ENCODE measurements around the gene KLF5.

- TF ChIP-seq CTCF (conservative IDR thresholded peaks at IDR 0.05; ENCODE audit: low read depth, low read length), result no peak
- TF ChIP-seq EZH2 (IDR thresholded peaks at IDR 0.05; ENCODE audit: borderline replicate concordance, low read depth, low read length, poor library complexity, severe bottlenecking), result no peak
Observed at GRCh38 chr13:73062468-73062867, 3.7 kb downstream of the KLF5 start.
